Endothelial cell of umbilical vein (primary cell): ENCODE data around the gene LRP5. TPM values are rescaled to one million over a fixed set of nuclear protein-coding genes. Genes with fewer than 3 reads are reported as not detected.

ENCODE experiments used
- BruUV-seq: library from RNA; stranded (reverse); fragments of 400-500 nt; replicated peaks from 2 replicates; lab custom pipeline; 2021; lab: Mats Ljungman, UMichigan
- CTCF ChIA-PET: fragments of 300-600, 350-600 bp; sonication (Branson Sonifier 250); formaldehyde crosslinking; loops from one replicate; lab custom pipeline; 2021; ENCODE audit warnings: antibody characterized with exemption, inconsistent platforms; lab: Charles Lee
- POLR2A ChIA-PET: fragments of 300-600, 350-600 bp; sonication (Branson Sonifier 250); formaldehyde crosslinking; loops from one replicate; lab custom pipeline; 2021; ENCODE audit warnings: antibody characterized with exemption, inconsistent platforms; lab: Charles Lee
- DNase-seq: peaks from one replicate; pipeline ENCODE4 v3.0.0-alpha.2; 2011; ENCODE audit warnings: low read depth, low spot score
- FAIRE-seq: peaks from 2 replicates; lab custom pipeline; 2011; peaks lifted over from hg19 to GRCh38; lab: Jason Lieb, UNC
- H2AFZ ChIP-seq: 2 replicates; pipeline ENCODE4 v1.6.0; 2012; ENCODE audit warnings: low read depth, low read length, control low read depth, inconsistent platforms
- H3K27ac ChIP-seq: 2 replicates; pipeline ENCODE4 v1.5.1; 2011; ENCODE audit warnings: low read depth, mild to moderate bottlenecking, control low read depth, low read length, moderate library complexity; ENCODE audit not compliant: insufficient read depth
- H3K27me3 ChIP-seq, 2 experiments: 2 replicates each; pipeline versions ENCODE4 v1.6.0 to v1.6.1; 2011; ENCODE audit warnings: low read length in 2 of 2, mixed read lengths in 1 of 2; ENCODE audit not compliant: control insufficient read depth in 2 of 2, insufficient read depth in 2 of 2
- H3K36me3 ChIP-seq, 2 experiments: 2 replicates in 1 of 2; 3 replicates in 1 of 2; pipeline ENCODE4 v1.5.1; 2011; ENCODE audit warnings: low read length in 2 of 2, mild to moderate bottlenecking in 1 of 2, moderate library complexity in 1 of 2; ENCODE audit not compliant: control insufficient read depth in 2 of 2, insufficient read depth in 2 of 2; ENCODE audit errors: extremely low read depth in 1 of 2
- H3K4me1 ChIP-seq: 3 replicates; pipeline ENCODE4 v1.5.1; 2011; ENCODE audit warnings: mild to moderate bottlenecking, low read length; ENCODE audit not compliant: control insufficient read depth, insufficient read depth; ENCODE audit errors: extremely low read depth
- H3K4me2 ChIP-seq: 2 replicates; pipeline ENCODE4 v1.6.1; 2011; ENCODE audit warnings: low read length, control low read depth, mixed read lengths; ENCODE audit not compliant: insufficient read depth
- H3K4me3 ChIP-seq, 3 experiments: fragments of 200-600 bp in 1 of 3; sonication (generic), shearing (Covaris generic) in 1 of 3; replicated peaks in 1 of 3; 2 replicates each; pipeline ENCODE4 v1.5.1; 2011 to 2016; ENCODE audit warnings: control low read depth in 3 of 3, low read length in 3 of 3, mild to moderate bottlenecking in 2 of 3, inconsistent platforms in 1 of 3, low read depth in 1 of 3, moderate library complexity in 1 of 3; ENCODE audit not compliant: insufficient read depth in 1 of 3
- H3K79me2 ChIP-seq: 2 replicates; pipeline ENCODE4 v1.6.0; 2012; ENCODE audit warnings: low read length, inconsistent platforms; ENCODE audit not compliant: control insufficient read depth, insufficient read depth
- H3K9ac ChIP-seq: replicated peaks from 2 replicates; pipeline ENCODE3; 2011; ENCODE audit warnings: low read length, control low read depth; ENCODE audit not compliant: insufficient read depth; ENCODE audit errors: extremely low read depth
- H3K9me1 ChIP-seq: replicated peaks from 3 replicates; pipeline ENCODE4 v1.6.0; 2011; ENCODE audit warnings: mild to moderate bottlenecking, low read length; ENCODE audit not compliant: control insufficient read depth, insufficient read depth; ENCODE audit errors: extremely low read depth
- H3K9me3 ChIP-seq: replicated peaks from 2 replicates; pipeline ENCODE4 v1.5.1; 2012; ENCODE audit warnings: low read length, inconsistent platforms; ENCODE audit not compliant: control insufficient read depth, insufficient read depth
- H4K20me1 ChIP-seq: replicated peaks from 2 replicates; pipeline ENCODE3; 2011; ENCODE audit warnings: mild to moderate bottlenecking, low read length; ENCODE audit not compliant: control insufficient read depth, insufficient read depth; ENCODE audit errors: extremely low read depth
- EZH2 ChIP-seq: IDR thresholded peaks from 2 replicates; pipeline ENCODE4 v1.6.1; 2012; ENCODE audit warnings: borderline replicate concordance, low read depth, mild to moderate bottlenecking, moderate library complexity, low read length, inconsistent platforms; ENCODE audit not compliant: severe bottlenecking
- FOS ChIP-seq: IDR thresholded peaks from 2 replicates; pipeline ENCODE4 v1.6.1; 2011; ENCODE audit warnings: mild to moderate bottlenecking, low read length, moderate library complexity, borderline replicate concordance; ENCODE audit not compliant: insufficient read depth
- GATA2 ChIP-seq: IDR thresholded peaks from 2 replicates; pipeline ENCODE4 v1.7.0; 2011; ENCODE audit warnings: low read depth, mild to moderate bottlenecking, moderate library complexity, mixed read lengths, low read length; ENCODE audit not compliant: insufficient read length, insufficient read depth
- JUN ChIP-seq: IDR thresholded peaks from 2 replicates; pipeline ENCODE4 v1.6.1; 2011; ENCODE audit warnings: borderline replicate concordance, low read depth; ENCODE audit not compliant: insufficient read length, insufficient read depth
- MAX ChIP-seq: IDR thresholded peaks from 2 replicates; pipeline ENCODE4 v1.6.1; 2011; ENCODE audit not compliant: insufficient read depth, insufficient read length
- MYC ChIP-seq: IDR thresholded peaks from one replicate; pipeline ENCODE4 v1.6.1; 2011; ENCODE audit warnings: mild to moderate bottlenecking, low read depth, low read length
- POLR2A ChIP-seq: IDR thresholded peaks from 2 replicates; pipeline ENCODE4 v1.6.1; 2012; ENCODE audit warnings: low read depth, mild to moderate bottlenecking, control low read depth, low read length
- POLR2AphosphoS5 ChIP-seq: IDR thresholded peaks from 2 replicates; pipeline ENCODE4 v1.6.1; 2012; ENCODE audit warnings: low read depth, mild to moderate bottlenecking, control low read depth, low read length, moderate library complexity; ENCODE audit not compliant: insufficient read depth
- dilution Hi-C: fragments of 300-500 bp; cut with MboI; formaldehyde crosslinking; loops from one replicate; pipeline ENCODE4 v1.15.0; 2019; ENCODE audit warnings: low sequenced_read_pairs; ENCODE audit not compliant: extremely low pct_ligation_motif_present
- intact Hi-C: fragments of 100-400 bp; cut with micrococcal nuclease; formaldehyde crosslinking; loops from one replicate; pipeline ENCODE4 v1.10.0; 2022
- polyA plus RNA-seq, 4 experiments: library from polyadenylated mRNA; depleted of rRNA in 3 of 4; stranded (reverse) in 3 of 4; unstranded in 1 of 4; fragments of >200 nt; gene quantifications; 2 replicates each; pipeline versions ENCODE4 v1.2.1 to v1.2.3, GENCODE V29; 2011 to 2012; ENCODE audit warnings: missing spikeins in 1 of 4
- total RNA-seq: library from RNA; stranded (reverse); gene quantifications from 2 replicates; pipeline ENCODE4 v1.2.3, GENCODE V29; 2021
- TF ChIP-seq, protein P1 (sequence below), 2 donors: IDR thresholded peaks; 1 replicate in 1 of 2; 2 replicates in 1 of 2; pipeline ENCODE4 v1.5.1; 2011; ENCODE audit warnings: low read length in 2 of 2, mild to moderate bottlenecking in 2 of 2, moderate library complexity in 2 of 2, control low read depth in 1 of 2, inconsistent platforms in 1 of 2, low read depth in 1 of 2; ENCODE audit not compliant: insufficient read depth in 1 of 2; ENCODE audit errors: extremely low read depth in 1 of 2

The LRP5 gene
- total and polyA plus RNA-seq, 2 donors (not counting 3 experiments of a cell fraction or from before 2014, with no cell fraction given) = 35.1 to 51.8 TPM

GRCh38 chr11:68382358-68382998 lies 70.1 kb downstream of the LRP5 start:
- H4K20me1 ChIP-seq = no peaks in the 10 kb centered on the region
- peaks cover 0 to 13% of the 10 kb centered on the region in 2 experiments for H3K36me3 ChIP-seq
- H2AFZ ChIP-seq = no peak overlapping the region
- ChIA-PET POLR2A (no interaction called here), CTCF (interaction anchor here (0.8 to 4.7 kb wide), 10 partner anchors 12 to 125 kb away, joined by 3 to 53 read pairs (median 4); partner anchors contain the start of gene LRP5)
- no peak overlapping the region for H3K4me2 ChIP-seq
- no peaks in the 10 kb centered on the region for H3K79me2 ChIP-seq
- FAIRE-seq (no peak), DNase-seq (no peak)
- no peaks in the 10 kb centered on the region for H3K9me1 ChIP-seq
- no peak overlapping the region for H3K27ac ChIP-seq
- H3K4me1 ChIP-seq = peaks cover 42% of the 10 kb centered on the region
- no peaks in the 10 kb centered on the region for H3K9me3 ChIP-seq
- no peak overlapping the region for H3K9ac ChIP-seq
- TF ChIP-seq FOS (no peak), MAX (no peak), GATA2 (no peak), JUN (no peak), POLR2A (no peak), EZH2 (no peak), MYC (no peak), POLR2AphosphoS5 (no peak)
- TF ChIP-seq, protein P1, sequence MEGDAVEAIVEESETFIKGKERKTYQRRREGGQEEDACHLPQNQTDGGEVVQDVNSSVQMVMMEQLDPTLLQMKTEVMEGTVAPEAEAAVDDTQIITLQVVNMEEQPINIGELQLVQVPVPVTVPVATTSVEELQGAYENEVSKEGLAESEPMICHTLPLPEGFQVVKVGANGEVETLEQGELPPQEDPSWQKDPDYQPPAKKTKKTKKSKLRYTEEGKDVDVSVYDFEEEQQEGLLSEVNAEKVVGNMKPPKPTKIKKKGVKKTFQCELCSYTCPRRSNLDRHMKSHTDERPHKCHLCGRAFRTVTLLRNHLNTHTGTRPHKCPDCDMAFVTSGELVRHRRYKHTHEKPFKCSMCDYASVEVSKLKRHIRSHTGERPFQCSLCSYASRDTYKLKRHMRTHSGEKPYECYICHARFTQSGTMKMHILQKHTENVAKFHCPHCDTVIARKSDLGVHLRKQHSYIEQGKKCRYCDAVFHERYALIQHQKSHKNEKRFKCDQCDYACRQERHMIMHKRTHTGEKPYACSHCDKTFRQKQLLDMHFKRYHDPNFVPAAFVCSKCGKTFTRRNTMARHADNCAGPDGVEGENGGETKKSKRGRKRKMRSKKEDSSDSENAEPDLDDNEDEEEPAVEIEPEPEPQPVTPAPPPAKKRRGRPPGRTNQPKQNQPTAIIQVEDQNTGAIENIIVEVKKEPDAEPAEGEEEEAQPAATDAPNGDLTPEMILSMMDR (IDR thresholded peaks at IDR 0.05; ENCODE audit: extremely low read depth in 1 of 2, insufficient read depth in 1 of 2, low read depth in 1 of 2, low read length in 2 of 2) = no peak
- no TSS peak for BruUV-seq
- dilution Hi-C loops (no loop called here), intact Hi-C loops (loop anchor here (5.0 kb wide), 1 partner anchor 55 kb away; no protein-coding TSS in a partner anchor)
- no peak overlapping the region for H3K4me3 ChIP-seq
- no peaks in the 10 kb centered on the region for H3K27me3 ChIP-seq
